DOHH2 (cell line): Measurements from ENCODE around the gene ACAD9.

Source experiments
- H3F3A ChIP-seq: fragments of 200-600 bp; sonication (generic), shearing (Covaris generic); 2 replicates; pipeline ENCODE4 v1.6.0; 2016; ENCODE audit warnings: antibody characterized with exemption, mild to moderate bottlenecking; ENCODE audit not compliant: control insufficient read depth, insufficient read depth
- H3K27ac ChIP-seq: fragments of 200-600 bp; sonication (generic); 2 replicates; pipeline ENCODE4 v1.5.1; 2014; ENCODE audit warnings: low read depth, mild to moderate bottlenecking, low read length, moderate library complexity
- H3K27me3 ChIP-seq: fragments of 200-600 bp; sonication (generic); 2 replicates; pipeline ENCODE4 v1.6.1; 2014; ENCODE audit warnings: mild to moderate bottlenecking, low read length, mixed read lengths; ENCODE audit not compliant: control insufficient read depth
- H3K36me3 ChIP-seq: fragments of 200-600 bp; sonication (generic); 2 replicates; pipeline ENCODE4 v1.6.1; 2014; ENCODE audit warnings: mild to moderate bottlenecking, low read length, moderate library complexity, mixed read lengths; ENCODE audit not compliant: control insufficient read depth
- H3K4me1 ChIP-seq: fragments of 200-600 bp; sonication (generic); 2 replicates; pipeline ENCODE4 v1.6.1; 2014; ENCODE audit warnings: mild to moderate bottlenecking, low read length, mixed read lengths; ENCODE audit not compliant: control insufficient read depth
- H3K4me2 ChIP-seq: fragments of 200-600 bp; sonication (generic); 2 replicates; pipeline ENCODE4 v1.6.0; 2014; ENCODE audit warnings: mild to moderate bottlenecking, low read length, moderate library complexity
- H3K4me3 ChIP-seq: fragments of 200-600 bp; sonication (generic); 2 replicates; pipeline ENCODE4 v1.5.1; 2014; ENCODE audit warnings: mild to moderate bottlenecking, low read length, mixed read lengths
- H3K79me2 ChIP-seq: fragments of 200-600 bp; sonication (generic); 2 replicates; pipeline ENCODE4 v1.6.1; 2014; ENCODE audit warnings: mild to moderate bottlenecking, low read length, mixed read lengths; ENCODE audit not compliant: control insufficient read depth
- H3K9me2 ChIP-seq: fragments of 200-600 bp; sonication (generic); replicated peaks from 2 replicates; pipeline ENCODE4 v1.6.1; 2014; ENCODE audit warnings: mild to moderate bottlenecking, low read length, mixed read lengths; ENCODE audit not compliant: control insufficient read depth
- H3K9me3 ChIP-seq: fragments of 200-600 bp; sonication (generic); 2 replicates; pipeline ENCODE4 v1.6.1; 2014; ENCODE audit warnings: antibody characterized with exemption, low read length, mixed read lengths; ENCODE audit not compliant: control insufficient read depth, insufficient read depth
- H4K20me1 ChIP-seq: fragments of 200-600 bp; sonication (generic); 2 replicates; pipeline ENCODE4 v1.6.0; 2014; ENCODE audit warnings: low read depth, mild to moderate bottlenecking, antibody characterized with exemption, low read length, moderate library complexity; ENCODE audit not compliant: control insufficient read depth, insufficient read depth
- EZH2phosphoT487 ChIP-seq: fragments of 200-600 bp; sonication (generic); IDR thresholded peaks from 2 replicates; pipeline ENCODE4 v1.6.1; 2017; ENCODE audit warnings: borderline replicate concordance, mild to moderate bottlenecking, antibody characterized with exemption, low read length, moderate library complexity, mixed read lengths
- TF ChIP-seq, protein P1 (sequence below): fragments of 200-600 bp; sonication (generic); IDR thresholded peaks from one replicate; pipeline ENCODE4 v1.5.1; 2014; ENCODE audit warnings: antibody characterized with exemption, mild to moderate bottlenecking, low read depth, low read length; ENCODE audit not compliant: poor library complexity, severe bottlenecking

Gene ACAD9

DNA sequence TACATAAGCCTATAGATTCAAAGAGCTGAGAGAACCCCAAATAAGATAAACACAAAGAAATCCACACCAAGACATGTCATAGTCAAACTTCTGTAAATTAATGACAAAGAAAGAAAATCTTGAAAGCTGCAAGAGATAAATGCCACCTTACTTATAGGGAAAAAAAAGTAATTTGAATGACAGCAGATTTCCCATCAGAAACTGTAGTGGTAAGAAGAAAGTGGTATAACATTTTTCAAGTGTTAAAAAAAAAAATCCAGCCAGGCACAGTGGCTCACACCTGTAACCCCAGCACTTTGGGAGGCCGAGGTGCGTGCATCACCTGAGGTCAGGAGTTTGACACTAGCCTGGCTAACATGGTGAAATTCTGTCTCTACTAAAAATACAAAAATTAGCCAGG lies 77.0 kb downstream of the ACAD9 start:
- Histone ChIP-seq H3K79me2 (no peaks in the 10 kb centered on the region), H3K4me3 (no peak overlapping the region), H3K36me3 (no peaks in the 10 kb centered on the region), H3K9me3 (no peaks in the 10 kb centered on the region), H3F3A (no peaks in the 10 kb centered on the region), H3K27me3 (no peaks in the 10 kb centered on the region), H3K9me2 (no peaks in the 10 kb centered on the region), H3K27ac (no peak overlapping the region), H3K4me2 (no peak overlapping the region), H3K4me1 (no peaks in the 10 kb centered on the region), H4K20me1 (no peaks in the 10 kb centered on the region)
- TF ChIP-seq, protein P1, sequence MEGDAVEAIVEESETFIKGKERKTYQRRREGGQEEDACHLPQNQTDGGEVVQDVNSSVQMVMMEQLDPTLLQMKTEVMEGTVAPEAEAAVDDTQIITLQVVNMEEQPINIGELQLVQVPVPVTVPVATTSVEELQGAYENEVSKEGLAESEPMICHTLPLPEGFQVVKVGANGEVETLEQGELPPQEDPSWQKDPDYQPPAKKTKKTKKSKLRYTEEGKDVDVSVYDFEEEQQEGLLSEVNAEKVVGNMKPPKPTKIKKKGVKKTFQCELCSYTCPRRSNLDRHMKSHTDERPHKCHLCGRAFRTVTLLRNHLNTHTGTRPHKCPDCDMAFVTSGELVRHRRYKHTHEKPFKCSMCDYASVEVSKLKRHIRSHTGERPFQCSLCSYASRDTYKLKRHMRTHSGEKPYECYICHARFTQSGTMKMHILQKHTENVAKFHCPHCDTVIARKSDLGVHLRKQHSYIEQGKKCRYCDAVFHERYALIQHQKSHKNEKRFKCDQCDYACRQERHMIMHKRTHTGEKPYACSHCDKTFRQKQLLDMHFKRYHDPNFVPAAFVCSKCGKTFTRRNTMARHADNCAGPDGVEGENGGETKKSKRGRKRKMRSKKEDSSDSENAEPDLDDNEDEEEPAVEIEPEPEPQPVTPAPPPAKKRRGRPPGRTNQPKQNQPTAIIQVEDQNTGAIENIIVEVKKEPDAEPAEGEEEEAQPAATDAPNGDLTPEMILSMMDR = no peak
- no peak for TF ChIP-seq EZH2phosphoT487
